DMS 273 (cell line): ENCODE measurements around the gene ADGRG1.

ENCODE experiments used
- DNase-seq: peaks from one replicate; lab custom pipeline; 2025; ENCODE audit not compliant: unreplicated experiment; lab: John Stamatoyannopoulos, UW

The ADGRG1 gene

DNA sequence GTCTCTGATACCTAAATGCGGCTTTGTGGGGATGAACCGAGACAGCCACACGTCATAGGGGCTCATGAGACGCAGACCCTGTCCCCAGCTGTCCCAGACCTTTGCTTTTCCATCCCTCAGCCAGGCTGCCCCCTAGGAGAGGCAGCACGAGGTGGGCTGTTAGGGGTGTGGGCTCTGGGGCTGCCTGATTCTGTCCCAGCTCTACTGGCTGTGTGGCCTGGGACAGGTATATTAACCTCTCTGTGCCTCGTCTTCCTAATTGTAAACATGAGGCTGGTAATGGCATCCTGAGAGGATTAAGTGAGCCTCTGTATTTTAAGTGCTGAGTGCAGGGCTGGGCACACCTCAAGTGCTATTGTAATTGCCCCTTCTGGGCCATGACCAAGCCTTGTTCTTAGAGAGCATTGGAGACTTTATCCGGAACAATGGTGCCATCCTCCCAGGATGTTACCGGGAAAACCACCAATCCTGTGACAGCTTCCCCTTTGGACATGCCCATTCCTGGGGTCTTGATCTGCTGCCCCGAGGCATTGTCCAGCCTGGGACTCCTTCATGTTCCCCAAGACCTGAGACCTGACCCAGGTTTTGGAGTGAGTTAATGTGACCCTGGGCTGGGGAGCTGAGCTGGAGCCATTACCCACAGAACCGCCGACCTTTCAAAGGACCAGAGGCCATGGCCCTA is 5.1 kb downstream of the ADGRG1 start:
- DNase-seq, result no peak

DNA sequence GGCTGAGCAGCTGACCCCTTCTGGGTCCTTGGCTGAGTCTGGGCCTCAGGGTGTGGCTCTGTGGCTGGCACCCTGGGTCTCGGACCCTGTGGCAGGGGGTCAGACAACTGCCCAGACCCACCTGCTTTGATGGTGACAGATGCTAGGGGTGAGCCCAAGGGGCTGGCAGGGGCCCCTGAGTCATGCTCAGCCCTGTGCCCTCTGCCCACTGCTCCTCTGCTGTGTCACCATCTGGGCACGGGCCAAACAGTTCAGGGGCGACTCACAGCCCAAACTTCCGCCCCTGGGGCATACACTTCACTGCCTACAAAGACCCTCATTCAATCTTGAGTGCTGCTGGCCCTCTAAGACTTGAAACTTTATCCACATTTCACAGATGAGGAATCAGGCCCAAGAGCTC is 5.7 kb downstream of the ADGRG1 start:
- no peak for DNase-seq

DNA sequence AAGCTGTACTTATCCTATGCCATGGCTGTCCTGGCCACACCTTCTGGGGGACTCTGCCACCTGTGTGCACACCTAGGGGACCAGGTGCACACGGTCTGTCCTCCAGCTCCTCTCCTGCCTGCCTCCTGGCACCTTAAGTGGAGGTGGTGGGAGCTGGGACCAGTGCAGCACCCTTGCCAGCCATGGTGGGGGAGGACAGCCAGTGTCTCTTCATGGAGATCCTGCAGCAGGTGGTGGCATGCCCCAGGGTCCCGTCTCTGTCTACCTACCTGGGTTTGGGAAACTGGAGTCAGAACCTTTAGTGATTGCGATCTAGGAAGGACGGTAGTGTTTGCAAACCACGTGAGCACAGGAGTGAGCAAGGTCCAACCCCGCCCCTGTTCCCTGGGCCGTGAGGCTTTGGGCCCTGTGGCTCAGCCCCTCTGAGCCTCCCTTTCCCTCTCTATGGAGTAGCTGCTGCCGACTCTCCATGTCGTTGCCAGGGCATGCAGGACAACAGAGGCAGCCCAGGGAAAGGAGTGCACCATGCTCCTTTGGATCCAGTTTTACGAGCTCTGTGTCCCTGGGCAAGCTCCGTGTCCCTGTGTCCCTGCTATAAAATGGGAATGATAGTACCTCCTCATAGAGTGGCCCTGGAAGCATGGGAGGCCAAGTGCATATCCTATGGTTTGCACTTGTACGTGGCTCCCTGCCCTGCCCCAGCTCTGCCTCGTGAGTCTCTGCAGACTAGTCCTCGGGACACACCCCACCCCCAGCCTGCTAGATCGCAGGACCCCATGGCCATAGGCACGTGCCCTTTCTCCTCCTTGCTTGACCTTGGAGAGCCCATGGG is 7.1 kb downstream of the ADGRG1 start:
- DNase-seq, result no peak

DNA sequence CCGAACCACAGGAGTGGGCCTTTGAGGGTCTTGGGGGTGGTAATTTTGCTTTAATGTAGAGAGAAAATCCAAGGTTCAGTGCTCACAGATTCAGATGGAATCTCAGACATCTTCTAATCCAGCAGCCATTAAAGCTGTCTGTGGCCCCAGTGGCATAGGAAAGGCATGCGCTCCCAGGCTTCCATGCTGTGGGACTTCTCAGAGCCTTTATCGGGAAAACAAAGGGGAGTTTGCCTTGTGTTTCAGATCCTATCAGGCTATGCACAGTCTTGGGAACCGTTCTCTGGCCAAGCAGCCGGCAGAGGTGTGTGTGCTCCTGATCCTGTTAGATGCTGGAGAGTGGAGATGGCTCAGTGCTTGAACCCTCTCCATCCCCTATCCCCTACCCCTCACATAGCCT is 7.8 kb downstream of the ADGRG1 start:
- no peak for DNase-seq

DNA sequence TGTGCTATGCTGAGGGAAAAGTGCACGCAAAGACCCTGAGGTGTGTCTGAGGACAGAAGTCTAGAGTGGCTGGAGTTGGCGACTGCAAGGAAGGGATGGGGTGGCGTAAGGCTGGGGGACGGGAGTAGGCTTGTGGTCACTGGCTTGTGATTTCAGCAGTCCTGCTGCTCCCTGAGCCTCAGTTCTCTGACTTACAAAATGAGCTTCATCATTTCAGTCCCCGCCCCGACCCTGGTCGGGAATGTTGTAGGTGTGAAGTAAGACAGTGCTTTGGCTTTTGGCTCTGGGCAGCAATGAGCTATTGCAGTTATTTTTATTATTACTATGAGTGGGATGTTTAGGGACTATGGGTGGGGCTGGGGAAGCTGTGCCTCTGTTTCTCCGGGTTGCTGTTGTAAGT is 8.6 kb downstream of the ADGRG1 start:
- no peak for DNase-seq

DNA sequence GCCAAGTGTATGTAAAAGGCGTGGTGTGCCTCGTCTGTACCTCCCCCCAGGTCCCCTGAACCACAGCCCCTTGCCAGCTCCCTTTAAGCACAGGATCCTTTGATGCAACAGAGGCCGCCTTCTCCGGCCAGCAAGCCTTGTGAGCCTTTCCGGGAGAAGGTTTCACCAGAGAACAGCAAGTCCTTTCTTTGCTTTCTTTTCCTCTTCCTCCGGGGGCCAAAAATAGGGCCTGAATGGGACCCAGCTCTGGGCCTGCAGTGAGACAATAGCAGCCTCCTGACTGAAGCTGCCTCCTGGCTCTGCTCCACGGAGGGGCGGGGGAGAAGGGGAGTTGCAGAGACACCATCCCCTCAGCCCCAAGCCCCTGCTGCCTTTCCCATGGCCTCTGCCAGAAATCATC is 9.0 kb downstream of the ADGRG1 start:
- DNase-seq, result no peak

DNA sequence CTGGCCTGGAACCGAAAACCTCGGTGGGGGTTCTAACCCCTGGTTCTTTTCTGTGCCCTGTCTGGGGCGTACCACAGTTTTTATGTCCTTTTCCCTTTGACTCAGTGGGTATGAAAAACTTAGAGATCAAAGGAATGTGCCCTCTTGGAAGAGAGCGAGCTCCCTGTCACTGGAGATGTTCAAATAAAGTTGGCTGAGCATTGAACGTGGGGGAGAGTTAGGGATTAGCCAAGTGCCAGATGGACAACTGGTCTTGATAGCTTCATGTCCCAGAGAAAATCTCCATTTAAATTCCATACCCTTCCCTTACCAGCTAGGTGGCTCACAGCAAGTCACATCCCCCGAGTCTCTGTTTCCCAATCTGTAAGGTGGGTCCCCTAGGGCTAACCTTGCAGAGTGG is 9.5 kb downstream of the ADGRG1 start:
- DNase-seq, result peak; percentile 35

DNA sequence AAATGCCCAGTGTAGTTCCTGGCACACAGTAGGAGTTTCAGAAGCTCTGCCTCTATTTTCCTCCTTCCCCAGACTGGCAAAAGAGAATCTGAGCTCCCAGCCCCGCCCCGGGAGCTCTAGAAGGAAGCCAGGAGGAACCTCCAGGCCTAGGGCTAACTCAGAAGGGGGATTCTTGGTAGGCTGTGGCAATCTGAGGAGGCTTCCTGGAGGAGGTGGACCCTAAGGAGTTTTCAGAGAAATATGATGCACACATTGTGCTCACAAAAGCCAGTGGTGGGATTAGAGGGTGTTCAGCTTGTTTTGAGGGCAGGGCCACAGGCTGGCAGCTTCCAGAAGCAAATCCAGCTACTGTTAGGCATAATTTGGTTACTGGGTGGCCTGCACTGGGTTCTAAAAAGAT is 10.0 kb downstream of the ADGRG1 start:
- DNase-seq, result no peak

DNA sequence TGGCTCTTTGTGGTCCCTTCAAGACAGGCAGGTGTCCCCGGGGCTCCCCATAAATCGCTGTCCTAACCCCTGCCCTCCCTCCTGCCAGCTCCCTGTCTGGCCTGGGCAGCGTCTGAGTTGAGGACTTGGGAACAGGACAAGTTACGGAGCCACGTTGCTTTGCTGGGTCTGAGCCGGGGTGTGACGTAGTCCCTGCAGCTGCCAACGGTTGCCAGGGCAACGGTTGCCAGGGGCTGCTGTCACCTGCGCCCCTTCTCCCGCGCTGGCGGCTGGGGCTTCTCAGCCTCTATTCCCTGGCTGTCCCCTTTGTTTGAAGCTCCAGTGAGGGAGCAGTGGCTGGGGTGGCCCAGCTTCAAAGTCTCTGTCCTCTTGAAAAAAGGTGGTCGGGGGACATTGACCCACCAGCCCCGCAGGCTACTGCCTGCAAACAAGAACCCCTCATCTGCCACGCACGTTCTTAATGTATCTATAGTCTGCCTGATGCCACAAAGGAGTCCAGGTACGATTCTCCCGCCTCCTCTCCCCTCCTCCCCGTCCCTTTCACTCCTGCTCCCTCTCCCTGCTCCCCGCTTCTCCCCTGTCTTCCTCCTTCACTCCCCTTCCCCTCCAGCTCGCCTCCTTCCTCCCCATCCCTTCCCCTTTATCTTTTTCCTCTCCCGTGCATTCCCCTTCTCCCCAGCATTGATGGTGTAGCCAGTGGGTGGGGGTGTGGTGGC is 10.9 kb downstream of the ADGRG1 start:
- peak; percentile 88 for DNase-seq

DNA sequence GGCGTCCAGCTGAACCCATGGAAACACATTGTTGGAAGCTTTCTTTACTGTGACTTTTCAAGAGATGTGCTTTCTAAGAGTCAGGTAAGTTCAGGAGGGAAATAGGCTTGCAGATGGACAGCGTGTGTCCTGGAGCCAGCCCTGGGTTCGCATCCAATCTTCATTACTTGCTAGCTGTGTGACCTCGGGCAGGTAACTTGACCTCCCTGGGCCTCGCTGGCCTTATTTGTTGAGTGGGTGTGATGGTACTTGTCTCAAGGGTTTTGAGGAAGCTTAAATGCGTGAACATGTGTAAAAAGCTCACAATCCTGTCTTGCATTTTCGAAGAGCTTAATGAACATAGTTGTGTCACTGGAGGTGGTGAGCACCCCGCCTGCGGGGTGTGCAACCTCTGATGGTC is 11.8 kb downstream of the ADGRG1 start:
- no peak for DNase-seq

DNA sequence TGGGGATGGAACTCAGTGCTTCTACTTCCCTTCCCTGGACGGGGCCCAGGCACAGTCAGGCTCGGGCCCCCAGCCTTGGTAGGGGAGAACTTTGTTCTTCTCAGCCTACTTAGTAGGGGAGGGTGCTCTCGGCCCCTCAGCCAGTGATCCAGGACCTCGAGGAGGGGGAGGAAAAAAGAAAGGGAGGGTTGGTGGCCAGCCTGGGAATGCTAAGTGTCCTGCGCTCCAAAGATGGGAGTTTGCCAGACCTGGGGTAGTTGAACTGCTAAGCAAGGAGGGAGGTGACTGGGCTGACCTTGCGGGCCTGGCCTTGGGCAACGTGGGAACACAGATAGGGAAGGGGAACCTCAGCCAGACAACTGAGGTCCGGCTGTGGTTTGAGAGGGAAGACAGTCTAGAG is 12.2 kb downstream of the ADGRG1 start:
- no peak for DNase-seq

DNA sequence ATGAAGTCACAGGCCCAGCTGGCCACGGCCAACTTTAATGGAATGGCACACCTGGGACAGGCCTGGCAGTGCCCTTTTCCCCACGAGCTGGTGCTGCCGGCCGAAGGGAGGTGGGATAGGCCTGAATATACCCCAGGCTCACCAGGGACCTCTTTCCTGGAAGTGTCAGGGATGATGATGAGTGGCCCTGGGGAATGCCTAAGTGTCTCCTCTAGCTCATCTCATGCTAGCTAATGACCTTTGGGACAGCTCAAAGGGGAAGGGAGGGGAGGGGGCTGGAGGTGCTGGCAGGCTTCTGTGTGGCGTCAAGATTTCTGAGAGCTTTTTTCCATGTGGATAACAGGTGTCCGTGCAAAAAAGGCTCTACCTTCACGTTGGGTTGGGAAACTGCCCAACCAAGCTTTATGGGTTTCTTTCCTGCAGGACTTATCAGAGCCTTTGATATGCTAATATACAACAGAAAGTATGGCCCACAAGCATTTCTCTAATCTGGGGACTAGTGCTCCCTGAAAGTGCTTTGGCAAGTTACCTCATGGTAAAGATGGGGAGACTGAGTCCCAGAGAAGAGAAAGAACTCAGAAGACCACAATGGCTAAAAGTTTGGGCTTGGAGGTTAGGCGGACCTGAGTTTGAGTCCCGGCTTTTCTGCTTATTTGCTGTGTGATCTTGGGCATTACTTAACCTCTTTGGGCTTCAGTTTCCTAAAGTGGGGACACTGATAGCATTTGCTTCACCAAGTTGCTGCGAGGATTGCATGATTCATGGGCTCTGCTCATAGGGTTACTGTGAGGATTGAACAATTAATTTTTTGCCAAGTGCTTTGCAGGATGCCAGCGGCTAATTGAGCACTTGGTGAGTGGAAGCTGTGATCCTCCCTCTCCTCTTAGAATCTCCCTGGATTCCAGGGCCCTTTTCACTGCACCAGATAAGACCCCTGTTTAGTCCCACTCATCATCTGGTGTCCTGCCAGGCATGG is 14.0 kb downstream of the ADGRG1 start:
- DNase-seq, result no peak

DNA sequence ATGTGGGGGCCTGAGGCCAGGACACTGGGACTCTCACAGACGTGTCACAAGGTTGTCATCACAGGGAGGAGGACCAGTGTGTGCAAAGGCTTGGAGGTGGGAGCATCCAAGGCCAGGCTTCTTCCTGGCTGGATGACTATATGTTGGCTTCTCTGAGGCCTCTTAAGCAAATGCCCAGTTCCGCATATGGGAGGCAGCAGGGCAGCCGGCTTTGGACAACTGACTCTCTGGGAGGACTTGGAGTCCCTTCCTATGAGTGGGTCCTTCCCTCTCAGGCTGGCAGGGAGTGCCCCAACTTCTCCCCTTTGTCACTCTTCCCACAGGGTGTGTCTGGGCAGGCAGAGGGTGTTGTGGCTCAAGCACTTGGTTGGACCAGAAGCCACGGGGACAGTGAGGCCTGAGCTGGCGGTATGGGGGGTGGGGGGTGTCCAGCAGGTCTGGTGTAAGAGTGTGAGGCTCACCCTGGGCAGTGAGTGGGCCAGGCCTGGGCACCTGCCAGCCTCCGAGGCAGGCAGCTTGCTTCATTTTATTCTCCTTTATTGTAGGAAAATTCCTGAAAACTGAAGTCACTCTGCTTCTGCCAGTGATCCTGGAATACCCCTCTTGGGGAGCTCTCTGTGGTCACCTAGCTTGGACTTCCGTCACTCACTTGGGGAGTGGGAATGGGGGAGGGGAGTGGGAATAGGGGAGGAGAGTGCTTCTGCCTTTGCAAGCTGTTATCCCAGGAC is 14.9 kb downstream of the ADGRG1 start:
- DNase-seq, result no peak

DNA sequence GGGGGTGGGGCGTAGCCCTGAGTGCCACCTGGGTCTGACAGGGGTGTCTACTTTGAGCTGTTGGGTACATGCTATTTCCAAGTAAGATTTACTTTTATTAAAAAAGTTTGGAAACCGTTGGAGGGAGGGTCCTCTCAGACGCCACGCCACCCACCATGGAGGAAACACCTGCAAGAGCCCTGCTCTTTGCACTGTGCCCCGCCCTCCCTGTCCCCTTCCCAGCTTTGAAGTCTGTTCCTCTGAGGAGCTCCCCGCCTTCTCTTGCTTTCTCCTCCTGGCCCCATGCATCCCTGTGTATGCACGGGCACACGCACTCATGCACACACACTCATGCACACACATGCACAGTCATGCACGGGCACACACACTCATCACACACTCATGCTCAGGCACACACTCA is 15.5 kb downstream of the ADGRG1 start:
- no peak for DNase-seq

DNA sequence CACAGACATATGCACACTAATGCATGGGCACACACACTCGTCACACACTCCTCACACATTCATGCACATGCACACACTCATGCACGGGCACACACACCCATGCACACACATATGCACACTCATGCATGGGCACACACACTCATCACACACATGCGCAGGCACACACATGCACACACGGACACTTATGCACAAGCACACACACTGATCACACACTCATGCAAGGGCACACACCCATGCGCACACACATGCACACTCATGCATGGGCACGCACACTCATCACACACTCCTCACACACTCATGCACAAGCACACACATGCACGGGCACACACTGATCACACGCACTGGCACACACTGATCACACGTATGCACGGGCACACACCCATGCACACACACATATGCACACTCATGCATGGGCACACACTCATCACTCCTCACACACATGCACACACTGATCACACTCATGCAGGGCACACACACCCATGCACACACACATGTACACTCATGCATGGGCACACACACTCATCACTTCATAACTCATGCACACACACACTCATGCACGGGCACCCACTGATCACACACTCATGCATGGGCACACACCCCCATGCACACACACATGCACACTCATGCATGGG is 16.1 kb downstream of the ADGRG1 start:
- no peak for DNase-seq

DNA sequence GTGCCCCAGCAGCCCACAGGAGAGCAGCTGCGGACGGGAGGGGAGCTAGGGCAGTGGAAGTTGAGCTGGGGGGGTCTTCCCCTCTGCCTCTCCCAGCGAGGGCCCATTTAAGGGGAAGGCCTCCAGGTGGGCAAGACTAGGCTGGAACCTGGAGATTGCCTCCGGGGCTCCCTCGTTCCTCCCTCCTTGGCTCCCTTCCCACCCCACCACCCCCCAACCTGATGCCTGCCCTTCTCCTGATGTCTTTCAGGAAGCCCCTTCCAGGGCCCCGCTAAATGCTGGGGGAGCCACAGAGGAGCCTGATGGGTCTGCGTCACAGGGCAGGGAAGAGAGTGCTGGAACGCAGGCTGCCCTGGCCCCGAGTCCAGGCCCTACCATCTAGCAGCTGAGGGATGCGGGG is 16.7 kb downstream of the ADGRG1 start:
- no peak for DNase-seq

DNA sequence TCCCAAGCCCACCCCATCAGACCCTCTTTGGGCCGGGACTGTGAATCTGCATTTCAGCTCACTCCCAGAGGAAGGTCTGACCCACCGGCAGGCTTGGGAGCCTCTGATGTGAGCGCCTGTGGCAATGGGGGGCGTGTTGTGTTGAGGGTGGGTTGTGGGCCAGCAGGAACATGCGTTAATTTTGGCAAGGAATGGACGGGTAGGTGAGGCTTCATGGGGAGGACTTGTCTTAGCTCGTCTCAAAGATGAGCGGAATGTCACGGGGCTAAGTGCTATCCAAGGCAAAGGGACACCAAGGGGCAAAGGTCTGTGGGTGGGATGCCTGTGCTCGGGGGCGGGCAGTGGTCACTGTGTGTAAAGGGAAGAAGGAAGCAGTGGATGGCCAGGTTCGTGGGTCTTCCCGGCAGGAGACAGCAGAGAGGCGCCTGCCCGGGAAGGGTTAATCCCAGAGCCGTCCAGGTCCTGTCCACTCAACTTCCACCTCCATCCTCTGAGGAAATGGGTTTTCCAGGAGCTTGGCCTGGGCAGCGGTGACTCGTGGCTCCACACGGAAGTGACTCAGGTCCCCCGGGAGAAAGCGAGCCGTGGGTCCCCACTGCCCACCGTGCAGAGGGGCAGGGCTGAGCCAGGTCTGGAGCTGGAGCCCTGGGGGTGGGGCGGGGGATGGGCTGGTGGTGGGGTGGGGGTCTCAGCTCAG is 17.4 kb downstream of the ADGRG1 start:
- no peak for DNase-seq

DNA sequence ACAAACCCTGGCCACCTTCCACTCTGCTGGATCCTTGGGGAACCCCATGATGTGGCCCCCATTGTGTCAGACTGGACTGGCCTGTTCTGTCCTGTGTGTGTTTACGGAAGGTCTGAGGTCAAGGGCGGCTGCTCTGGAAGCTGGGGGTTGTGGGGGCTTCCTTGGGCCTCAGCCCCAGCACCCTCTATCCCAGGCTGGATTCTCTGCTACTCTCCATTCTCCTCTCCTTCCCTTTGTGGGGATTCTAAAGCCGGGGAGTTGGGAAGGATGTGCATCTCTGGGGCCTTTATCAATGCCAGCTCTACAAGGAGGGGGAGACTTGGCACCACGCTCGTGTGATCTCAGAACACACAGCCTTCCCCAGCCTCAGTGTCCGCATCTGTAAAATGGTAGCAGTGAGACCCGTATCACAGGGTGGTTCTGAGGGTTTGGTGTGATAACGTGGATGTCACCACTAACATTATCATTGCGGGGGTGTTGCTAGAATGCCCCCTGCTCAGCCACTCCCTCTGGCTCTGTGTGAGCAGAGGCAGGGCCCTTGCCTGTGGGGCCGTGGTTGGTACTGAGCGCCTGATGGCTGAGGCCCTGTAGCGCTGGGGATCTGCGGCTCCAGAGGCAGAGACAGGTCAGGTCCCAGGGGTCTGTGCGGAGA is 18.1 kb downstream of the ADGRG1 start:
- DNase-seq, result no peak
